Erythroblast (primary cell): ENCODE data around the gene TRPM8.

Experiments used
- GATA1 ChIP-seq: IDR thresholded peaks from 2 replicates; pipeline ENCODE4 v1.6.1; 2011; ENCODE audit warnings: low read depth, mild to moderate bottlenecking, control low read depth, low read length, moderate library complexity
- POLR2A ChIP-seq: IDR thresholded peaks from 2 replicates; pipeline ENCODE4 v1.6.1; 2011; ENCODE audit warnings: mild to moderate bottlenecking, low read length

- TF ChIP-seq POLR2A (no peak), GATA1 (no peak)
These were observed 27.1 kb downstream of the TRPM8 start for GRCh38 chr2:233944269-233944668.
